Right kidney (tissue), 1 donor: ENCODE results near the gene MAPK12.
"Not testable (repeated sequence)": the region's sequence is repeated elsewhere in the genome, so short reads cannot be mapped to it uniquely, and the experiment has no call there.

Experiments
- DNase-seq: peaks from one replicate; pipeline ENCODE4 v3.0.0-alpha.2; 2016

The MAPK12 gene

GRCh38 chr22:50216055-50216683 lies 45.3 kb downstream of the MAPK12 start:
- no peak for DNase-seq

GRCh38 chr22:50215297-50216054 lies 46.0 kb downstream of the MAPK12 start:
- DNase-seq, result no peak

GRCh38 chr22:50213263-50213662 lies 48.2 kb downstream of the MAPK12 start:
- no peak for DNase-seq

- no peak for DNase-seq
These were observed 50.3 kb downstream of the MAPK12 start for GRCh38 chr22:50211147-50211546.

- no peak for DNase-seq
These were observed 50.9 kb downstream of the MAPK12 start for GRCh38 chr22:50210378-50211139.

GRCh38 chr22:50209893-50210292 lies 51.6 kb downstream of the MAPK12 start:
- no peak for DNase-seq

- DNase-seq, result no peak
These were observed 52.3 kb downstream of the MAPK12 start for GRCh38 chr22:50208939-50209892.

GRCh38 chr22:50208430-50208938 lies 53.0 kb downstream of the MAPK12 start:
- no peak for DNase-seq

- DNase-seq, result no peak
These were observed 53.9 kb downstream of the MAPK12 start for GRCh38 chr22:50207383-50208140.

- no peak for DNase-seq
These were observed 54.9 kb downstream of the MAPK12 start for GRCh38 chr22:50206599-50206998.

- DNase-seq, result no peak
These were observed 55.5 kb downstream of the MAPK12 start for GRCh38 chr22:50205781-50206569.

- DNase-seq, result not testable (repeated sequence)
These were observed 56.5 kb downstream of the MAPK12 start for GRCh38 chr22:50204998-50205397.

- DNase-seq, result no peak
These were observed 56.9 kb downstream of the MAPK12 start for GRCh38 chr22:50204571-50204970.

GRCh38 chr22:50203288-50203687 lies 58.2 kb downstream of the MAPK12 start:
- DNase-seq, result no peak
